Cardiac fibroblast (primary cell): ENCODE measurements around the gene C2orf80.

Experiments
- DNase-seq, 2 donors: peaks; one replicate each; pipeline versions ENCODE4 v3.0.0 to v3.0.0-alpha.2; 2010; ENCODE audit warnings: low read depth in 2 of 2
- H3K4me3 ChIP-seq, 2 donors: replicated peaks in 1 of 2; 1 replicate in 1 of 2; 2 replicates in 1 of 2; pipeline ENCODE4 v1.5.1; 2011; ENCODE audit warnings: low read depth in 2 of 2, low read length in 2 of 2, mild to moderate bottlenecking in 2 of 2, moderate library complexity in 1 of 2
- CTCF ChIP-seq: IDR thresholded peaks from one replicate; pipeline ENCODE4 v1.5.1; 2011; ENCODE audit warnings: low read depth, mild to moderate bottlenecking, low read length, inconsistent platforms

Gene C2orf80

GRCh38 chr2:208148803-208149202 is 41.0 kb downstream of the C2orf80 start:
- TF ChIP-seq CTCF, result peak; percentile 13
- no peak for DNase-seq
- H3K4me3 ChIP-seq, result no peak overlapping the region

- DNase-seq, result no peak
- TF ChIP-seq CTCF, result no peak
- no peak overlapping the region for H3K4me3 ChIP-seq
Measured at GRCh38 chr2:208147759-208148158, 42.1 kb downstream of the C2orf80 start.

- no peak overlapping the region for H3K4me3 ChIP-seq
- no peak for TF ChIP-seq CTCF
- no peak for DNase-seq
Measured at GRCh38 chr2:208147008-208147407, 42.8 kb downstream of the C2orf80 start.

GRCh38 chr2:208146006-208146405 is 43.8 kb downstream of the C2orf80 start, which contains the start of gene CRYGB:
Gene CRYGB (minus strand): TSS chr2:208146158. CDS start chr2:208146120, 38 bp downstream.
- DNase-seq, result no peak
- TF ChIP-seq CTCF, result no peak
- no peak within 1 kb of the TSS for H3K4me3 ChIP-seq

- DNase-seq, result no peak
- H3K4me3 ChIP-seq, result no peak overlapping the region
- TF ChIP-seq CTCF, result no peak
Measured at GRCh38 chr2:208142925-208143799, 46.7 kb downstream of the C2orf80 start.

GRCh38 chr2:208142240-208142924 is 47.4 kb downstream of the C2orf80 start:
- H3K4me3 ChIP-seq, result no peak overlapping the region
- peak; percentile 14 to 16 for DNase-seq
- TF ChIP-seq CTCF, result no peak
